HG03457 (cell line): ENCODE data around the gene GPAT3.
"Not testable (repeated sequence)": the region's sequence is repeated elsewhere in the genome, so short reads cannot be mapped to it uniquely, and the experiment has no call there.

ENCODE experiments used
- ATAC-seq: cut with Tn5 transposase; IDR thresholded peaks from one replicate; pipeline ENCODE4 v1.9.1; 2021; ENCODE audit warnings: moderate number of reproducible peaks; ENCODE audit not compliant: unreplicated experiment

The GPAT3 gene

GRCh38 chr4:83535520-83536361 is at the start of gene GPAT3:
TSS of gene GPAT3 (plus strand) at chr4:83536108. CDS start at chr4:83536623, 515 bp downstream.
- peak; percentile 57 for ATAC-seq

GRCh38 chr4:83486457-83487129 is 49.3 kb upstream of the GPAT3 start:
- no peak for ATAC-seq

GRCh38 chr4:83489711-83490326 is 46.1 kb upstream of the GPAT3 start:
- ATAC-seq = no peak

GRCh38 chr4:83490876-83491450 is 44.9 kb upstream of the GPAT3 start:
- ATAC-seq = peak; percentile 82

DNA sequence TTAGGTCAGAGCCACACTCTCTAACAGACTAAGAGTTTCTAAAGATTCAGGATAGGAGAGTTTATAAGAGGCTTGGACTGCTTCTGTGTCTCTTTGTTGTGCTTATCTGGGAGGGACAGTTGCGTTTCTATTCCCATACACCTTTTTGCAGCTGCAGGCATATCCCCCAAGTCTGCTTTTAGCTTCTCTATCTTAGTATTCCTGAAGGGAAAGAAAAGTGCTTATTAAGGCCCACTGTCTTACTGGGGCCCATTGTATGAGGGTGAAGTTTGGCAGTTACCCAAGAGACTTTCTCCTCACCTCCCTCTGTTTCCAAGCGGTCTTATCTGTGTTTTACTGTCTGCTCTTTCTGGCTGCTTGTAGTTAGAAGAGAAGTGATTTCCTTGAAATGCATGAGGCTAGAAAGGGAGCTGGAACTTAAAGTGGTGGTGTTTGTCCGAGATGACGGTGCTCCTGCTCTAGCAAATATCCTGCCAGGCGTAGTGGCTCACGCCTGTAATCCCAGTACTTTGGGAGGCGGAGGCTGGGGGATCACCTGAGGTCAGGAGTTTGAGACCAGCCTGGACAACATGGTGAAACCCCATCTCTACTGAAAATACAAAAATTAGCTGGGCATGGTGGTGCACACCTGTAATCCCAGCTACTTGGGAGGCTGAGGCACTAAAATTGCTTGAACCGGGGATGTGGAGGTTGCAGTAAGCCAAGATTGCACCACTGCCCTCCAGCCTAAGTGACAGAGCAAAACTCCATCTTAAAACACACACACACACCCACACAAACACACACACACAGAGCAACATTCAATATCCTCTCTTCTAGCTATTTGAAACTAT is 39.6 kb upstream of the GPAT3 start:
- not testable (repeated sequence) for ATAC-seq

DNA sequence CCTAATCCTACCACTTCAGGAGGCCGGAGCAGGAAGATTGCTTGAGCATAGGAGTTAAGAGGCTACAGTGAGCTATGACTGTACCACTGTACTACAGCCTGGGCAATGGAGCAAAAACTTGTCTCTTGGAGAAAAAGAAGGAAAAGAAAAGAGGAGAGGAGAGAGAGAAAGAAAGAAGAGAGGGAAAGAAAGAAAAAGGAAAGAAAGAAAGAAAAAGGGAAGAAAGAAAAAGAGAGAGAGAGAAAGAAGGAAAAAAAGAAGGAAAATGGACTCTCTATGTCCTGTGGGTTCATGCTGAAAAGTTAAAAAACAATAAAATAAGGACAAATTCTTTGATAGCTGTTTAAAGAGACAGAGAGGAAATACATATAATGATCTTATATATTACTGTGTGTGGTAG is 37.7 kb upstream of the GPAT3 start:
- ATAC-seq = no peak

DNA sequence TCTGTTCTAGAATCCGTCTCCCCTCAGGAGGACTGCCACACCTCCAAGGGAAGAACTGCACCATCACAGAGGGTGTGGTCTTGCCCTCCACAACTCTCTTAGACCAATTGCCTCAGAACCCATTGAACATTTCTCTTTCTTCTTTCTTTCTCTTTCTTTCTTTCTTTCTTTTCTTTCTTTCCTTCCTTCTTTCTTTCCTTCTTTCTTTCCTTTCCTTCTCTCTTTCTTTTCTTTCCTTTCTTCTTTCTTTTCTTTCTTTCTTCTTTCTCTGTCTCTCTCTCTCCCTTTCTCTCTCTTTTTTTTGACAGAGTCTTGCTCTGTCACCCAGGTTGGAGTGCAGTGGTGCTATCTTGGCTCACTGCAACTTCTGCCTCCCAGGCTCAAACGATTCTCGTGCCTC is 34.2 kb upstream of the GPAT3 start:
- not testable (repeated sequence) for ATAC-seq

DNA sequence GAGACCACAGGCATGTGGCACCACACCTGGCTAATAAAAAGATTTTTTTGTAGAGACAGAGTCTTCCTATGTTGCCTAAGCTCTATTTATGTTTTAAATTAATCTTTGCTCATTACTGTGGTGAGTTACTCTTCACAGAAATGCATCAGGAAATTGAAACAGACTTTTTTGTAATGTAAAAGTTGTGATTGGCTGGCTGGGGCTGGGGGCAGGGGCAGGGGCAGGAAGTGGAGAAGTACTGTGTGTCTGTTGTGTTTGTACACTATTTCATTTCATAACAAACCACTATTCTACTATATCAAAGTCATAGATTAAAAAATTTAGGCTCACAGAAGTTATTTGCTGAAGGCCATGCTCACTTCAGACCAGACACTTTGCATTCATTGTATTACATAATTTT is 31.9 kb upstream of the GPAT3 start:
- ATAC-seq = no peak

DNA sequence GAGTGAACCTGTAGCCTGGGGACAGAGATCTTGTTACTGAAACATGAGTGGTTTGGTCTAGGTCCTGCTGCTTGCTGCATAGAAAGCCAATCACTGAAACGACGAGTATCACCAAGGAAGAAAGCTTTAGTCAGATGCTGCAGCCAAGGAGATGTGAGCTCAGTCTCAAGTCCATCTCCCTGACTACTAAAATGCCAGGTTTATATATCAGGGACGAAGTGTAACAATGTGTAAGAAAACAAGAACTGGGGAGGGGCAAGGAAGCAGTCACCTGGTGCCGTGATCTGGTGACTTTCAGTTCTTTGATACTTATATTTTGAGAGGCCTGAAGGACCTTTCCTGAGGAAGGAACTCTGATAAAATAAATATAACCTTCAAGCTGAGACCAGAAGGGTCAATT is 31.4 kb upstream of the GPAT3 start:
- ATAC-seq = no peak

- ATAC-seq = no peak
Observed at GRCh38 chr4:83504996-83505395, 30.9 kb upstream of the GPAT3 start.

DNA sequence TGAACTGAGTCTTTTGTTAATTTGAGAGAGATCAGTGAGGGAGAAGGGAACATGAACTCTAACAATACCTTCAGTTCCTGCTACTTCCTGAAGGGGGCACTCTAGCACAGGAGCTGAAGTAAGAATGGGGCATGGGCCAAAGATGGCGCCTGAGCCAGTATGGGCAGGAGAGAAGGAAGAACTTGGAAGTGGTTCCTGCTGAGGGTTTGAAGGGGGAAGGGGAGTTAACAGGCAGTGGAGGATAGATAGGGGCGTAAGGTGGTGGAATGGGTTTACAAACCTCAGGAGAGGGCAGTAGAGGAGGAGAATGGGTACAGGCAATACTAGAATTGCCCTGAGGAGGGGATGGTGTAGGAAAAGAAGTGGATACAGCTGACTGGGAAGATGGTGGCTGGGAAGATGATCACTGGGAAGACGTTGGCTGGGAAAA is 26.7 kb upstream of the GPAT3 start:
- not testable (repeated sequence) for ATAC-seq

DNA sequence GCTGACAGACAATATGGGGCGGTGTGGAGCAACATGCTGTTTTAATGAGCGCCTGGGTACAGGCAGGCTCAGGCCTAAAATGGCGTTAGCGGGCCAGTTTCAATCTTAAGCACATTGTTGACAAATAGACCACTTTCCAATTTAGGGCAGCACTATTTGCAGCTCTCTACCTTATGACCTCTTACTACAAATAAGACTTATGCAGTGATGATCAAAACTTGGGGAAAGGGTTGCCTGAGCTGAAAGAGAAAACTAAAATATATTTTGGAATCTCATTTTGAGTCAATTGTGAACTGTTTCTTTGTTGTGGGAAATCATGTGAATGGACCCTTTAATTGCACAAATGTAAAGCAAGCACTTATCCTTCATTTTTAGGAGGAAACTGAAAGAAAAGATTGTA is 25.5 kb upstream of the GPAT3 start:
- no peak for ATAC-seq

GRCh38 chr4:83516042-83516772 is 19.7 kb upstream of the GPAT3 start:
- no peak for ATAC-seq

- ATAC-seq = no peak
Observed at GRCh38 chr4:83522239-83522638, 13.7 kb upstream of the GPAT3 start.

- no peak for ATAC-seq
Observed at GRCh38 chr4:83527671-83528070, 8.2 kb upstream of the GPAT3 start.

GRCh38 chr4:83536362-83537272 is 709 bp downstream of the GPAT3 start:
- no peak for ATAC-seq

GRCh38 chr4:83542225-83542624 is 6.3 kb downstream of the GPAT3 start:
- no peak for ATAC-seq

DNA sequence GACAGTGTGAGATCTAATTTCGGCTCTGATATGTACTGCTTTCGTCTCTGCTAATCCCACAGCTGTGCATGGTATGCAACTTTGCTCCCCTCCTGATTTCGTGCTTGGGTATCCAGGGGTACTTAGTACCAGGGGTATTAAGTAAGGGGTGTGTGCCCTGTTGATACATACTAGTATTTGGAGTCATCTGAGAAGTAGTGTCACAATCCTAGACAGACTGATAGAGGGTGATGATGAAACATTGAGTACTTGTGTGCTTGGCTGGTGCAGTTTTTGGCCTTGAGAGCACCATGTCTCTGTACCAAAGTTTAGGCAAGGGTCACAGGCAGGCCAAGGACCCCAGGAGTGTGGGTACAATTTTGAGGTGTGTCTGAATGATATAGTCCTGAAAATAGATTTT is 10.9 kb downstream of the GPAT3 start:
- ATAC-seq = no peak
